Subcutaneous adipose tissue (tissue), 4 donors: Measurements from ENCODE around the gene VCAN. TPM values are rescaled to one million over a fixed set of nuclear protein-coding genes. Genes with fewer than 3 reads are reported as not detected.

Experiments
- total RNA-seq, 4 donors: library from RNA; depleted of rRNA; stranded (reverse); fragments of >200 nt; gene quantifications; one replicate each; pipeline ENCODE4 v1.1.0, GENCODE V29; 2016
- TF ChIP-seq, protein P1 (sequence below): fragments of 450-650 bp; IDR thresholded peaks from one replicate; pipeline ENCODE4 v1.5.1; 2016; ENCODE audit warnings: low read depth, mild to moderate bottlenecking, control low read depth, antibody characterized with exemption, moderate library complexity

VCAN gene
- total RNA-seq, 4 donors from 2014 or later = 101 to 308 (median 252) TPM

DNA sequence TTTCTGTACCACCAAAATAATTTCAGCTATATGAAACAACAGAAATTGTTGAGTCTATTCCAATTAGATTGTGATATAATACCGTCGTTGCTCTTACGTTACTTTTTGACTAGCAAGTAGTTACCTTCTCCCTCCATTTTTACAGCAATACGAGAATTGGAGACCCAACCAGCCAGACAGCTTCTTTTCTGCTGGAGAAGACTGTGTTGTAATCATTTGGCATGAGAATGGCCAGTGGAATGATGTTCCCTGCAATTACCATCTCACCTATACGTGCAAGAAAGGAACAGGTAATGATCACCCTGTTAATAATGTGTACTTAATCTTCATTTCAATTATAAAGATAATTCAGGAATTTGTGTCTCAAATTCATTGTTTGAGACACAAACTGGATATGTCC is 100.7 kb downstream of the VCAN start:
- TF ChIP-seq, protein P1, sequence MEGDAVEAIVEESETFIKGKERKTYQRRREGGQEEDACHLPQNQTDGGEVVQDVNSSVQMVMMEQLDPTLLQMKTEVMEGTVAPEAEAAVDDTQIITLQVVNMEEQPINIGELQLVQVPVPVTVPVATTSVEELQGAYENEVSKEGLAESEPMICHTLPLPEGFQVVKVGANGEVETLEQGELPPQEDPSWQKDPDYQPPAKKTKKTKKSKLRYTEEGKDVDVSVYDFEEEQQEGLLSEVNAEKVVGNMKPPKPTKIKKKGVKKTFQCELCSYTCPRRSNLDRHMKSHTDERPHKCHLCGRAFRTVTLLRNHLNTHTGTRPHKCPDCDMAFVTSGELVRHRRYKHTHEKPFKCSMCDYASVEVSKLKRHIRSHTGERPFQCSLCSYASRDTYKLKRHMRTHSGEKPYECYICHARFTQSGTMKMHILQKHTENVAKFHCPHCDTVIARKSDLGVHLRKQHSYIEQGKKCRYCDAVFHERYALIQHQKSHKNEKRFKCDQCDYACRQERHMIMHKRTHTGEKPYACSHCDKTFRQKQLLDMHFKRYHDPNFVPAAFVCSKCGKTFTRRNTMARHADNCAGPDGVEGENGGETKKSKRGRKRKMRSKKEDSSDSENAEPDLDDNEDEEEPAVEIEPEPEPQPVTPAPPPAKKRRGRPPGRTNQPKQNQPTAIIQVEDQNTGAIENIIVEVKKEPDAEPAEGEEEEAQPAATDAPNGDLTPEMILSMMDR = no peak

DNA sequence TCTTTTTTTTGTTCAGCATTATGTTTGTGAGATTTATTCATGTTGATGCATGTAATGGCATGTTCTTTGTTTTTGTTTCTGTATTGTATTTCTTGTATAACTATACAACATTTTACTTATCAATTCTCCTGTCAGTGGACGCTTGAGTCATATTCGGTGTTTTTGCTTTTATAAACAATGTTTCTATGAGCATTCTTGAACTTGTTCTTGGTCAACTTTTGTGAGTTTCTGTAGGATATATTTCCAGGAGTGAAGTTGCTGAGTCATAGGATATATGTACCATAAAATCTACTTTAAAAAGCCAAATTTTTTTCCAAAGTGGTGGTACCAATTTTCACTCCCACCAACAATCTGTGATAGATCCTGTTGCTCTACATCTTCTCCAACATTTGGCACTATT is 104.8 kb downstream of the VCAN start:
- TF ChIP-seq, protein P1 = no peak

- TF ChIP-seq, protein P1 = no peak
Measured at GRCh38 chr5:83577036-83577636, 105.6 kb downstream of the VCAN start.

GRCh38 chr5:83583859-83584258 is 112.3 kb downstream of the VCAN start:
- TF ChIP-seq, protein P1 = no peak

DNA sequence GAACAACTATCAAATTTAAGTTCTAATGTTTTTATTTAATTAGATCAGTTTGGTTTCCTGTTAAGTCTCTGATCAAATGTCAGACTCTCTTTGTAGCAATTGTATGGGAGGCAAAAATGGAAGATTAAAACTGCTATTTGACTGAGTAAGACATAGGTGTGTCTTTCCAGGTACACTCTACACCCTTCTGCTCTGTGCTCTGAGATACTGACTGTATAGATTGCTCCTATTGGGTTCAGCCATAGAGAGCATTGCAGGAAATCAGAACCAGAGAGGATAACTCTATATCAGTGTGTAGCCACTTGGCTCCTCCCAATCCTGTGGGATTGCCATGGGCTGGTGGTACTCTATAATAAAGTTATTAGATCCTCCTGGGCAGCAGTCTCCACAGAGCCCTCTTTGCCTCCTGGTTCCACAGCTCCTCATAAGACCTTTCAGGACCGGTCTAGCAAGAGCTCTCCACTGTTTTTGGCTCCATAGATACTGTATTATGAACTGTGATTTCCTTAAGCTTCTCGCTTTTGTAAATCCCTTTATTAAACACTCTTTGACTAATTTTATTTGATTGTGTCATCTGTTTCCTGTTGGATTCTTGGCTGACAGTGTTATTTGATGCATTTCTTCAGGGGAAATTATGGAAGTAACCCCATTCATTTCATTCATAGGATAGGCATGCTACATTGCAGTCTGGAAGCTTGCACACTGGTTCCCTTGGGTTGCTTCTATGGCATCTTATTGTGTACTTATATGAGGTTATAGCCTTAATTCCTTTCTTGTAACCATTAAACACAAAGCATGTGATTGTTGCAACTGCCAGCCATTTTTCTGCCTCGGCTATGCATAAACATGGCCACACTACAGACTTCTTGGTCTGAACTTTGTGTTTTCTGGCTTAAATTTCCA is 115.6 kb downstream of the VCAN start:
- TF ChIP-seq, protein P1 = no peak

DNA sequence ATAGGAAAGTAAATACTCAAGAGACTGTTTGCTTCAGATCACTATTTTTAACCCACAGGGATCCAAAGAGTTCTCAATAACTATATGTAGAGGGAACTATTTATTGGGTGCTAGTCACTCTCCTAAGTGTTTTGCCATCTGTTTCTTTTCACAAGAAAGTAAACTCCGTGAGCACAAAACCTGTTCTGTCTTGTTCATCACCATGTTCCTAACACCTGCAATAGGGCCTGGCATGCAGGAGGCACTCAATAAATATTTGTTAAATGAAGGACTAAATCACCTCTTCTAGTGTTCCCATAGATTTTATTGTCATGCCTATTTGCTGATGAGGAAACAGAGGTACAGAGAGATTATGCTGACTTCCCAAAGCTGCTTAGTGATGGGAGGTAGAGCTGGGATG is 118.2 kb downstream of the VCAN start:
- TF ChIP-seq, protein P1 = no peak

- TF ChIP-seq, protein P1 = no peak
Measured at GRCh38 chr5:83590966-83591365, 119.4 kb downstream of the VCAN start.
